Stimulated activated CD4-positive, alpha-beta T cell treated with anti-CD3 and anti-CD28 coated beads, TNF-alpha, amount 100 ng/mL, for 48 hours (primary cell): ENCODE measurements around the gene SMC6.
A peak's percentile ranks its signal among the peaks of the same experiment; 100 is the strongest.

Experiments used
- DNase-seq, 3 donors: peaks; one replicate each; pipeline ENCODE4 v3.0.0-alpha.2; 2020; ENCODE audit warnings: low read depth in 3 of 3

Gene SMC6

GRCh38 chr2:17649026-17649425 is 104.6 kb downstream of the SMC6 start:
- no peak for DNase-seq

- DNase-seq: no peak
Observed at GRCh38 chr2:17648581-17648980, 105.0 kb downstream of the SMC6 start.

GRCh38 chr2:17646838-17647701 is 106.5 kb downstream of the SMC6 start:
- DNase-seq: no peak

- peak; percentile 18 to 33 (median 27) for DNase-seq
Observed at GRCh38 chr2:17646081-17646554, 107.5 kb downstream of the SMC6 start.

- no peak for DNase-seq
Observed at GRCh38 chr2:17644997-17645720, 108.5 kb downstream of the SMC6 start.

GRCh38 chr2:17643031-17643615 is 110.5 kb downstream of the SMC6 start:
- no peak for DNase-seq

- DNase-seq: no peak
Observed at GRCh38 chr2:17640406-17640805, 113.2 kb downstream of the SMC6 start.

GRCh38 chr2:17638196-17638743 is 115.3 kb downstream of the SMC6 start:
- DNase-seq: no peak

- DNase-seq: no peak
Observed at GRCh38 chr2:17637131-17637906, 116.3 kb downstream of the SMC6 start.

GRCh38 chr2:17636257-17636656 is 117.4 kb downstream of the SMC6 start:
- DNase-seq: no peak

- no peak for DNase-seq
Observed at GRCh38 chr2:17634997-17635396, 118.6 kb downstream of the SMC6 start.

GRCh38 chr2:17630089-17630488 is 123.5 kb downstream of the SMC6 start:
- DNase-seq: no peak

- no peak for DNase-seq
Observed at GRCh38 chr2:17628349-17629261, 125.0 kb downstream of the SMC6 start.

GRCh38 chr2:17627434-17627833 is 126.2 kb downstream of the SMC6 start:
- DNase-seq: no peak

GRCh38 chr2:17626986-17627385 is 126.6 kb downstream of the SMC6 start:
- DNase-seq: no peak

GRCh38 chr2:17625446-17625845 is 128.2 kb downstream of the SMC6 start:
- no peak for DNase-seq

GRCh38 chr2:17621781-17622180 is 131.8 kb downstream of the SMC6 start:
- DNase-seq: no peak

- no peak for DNase-seq
Observed at GRCh38 chr2:17620841-17621240, 132.8 kb downstream of the SMC6 start.

GRCh38 chr2:17620280-17620679 is 133.3 kb downstream of the SMC6 start:
- DNase-seq: no peak

GRCh38 chr2:17617955-17618354 is 135.7 kb downstream of the SMC6 start:
- DNase-seq: no peak
